CD4-positive, alpha-beta T cell treated with Interleukin-4 for 4 hours (primary cell): ENCODE data around the gene SLC25A21.

Experiments used
- DNase-seq: peaks from one replicate; pipeline ENCODE4 v3.0.0-alpha.2; 2020

Gene SLC25A21

DNA sequence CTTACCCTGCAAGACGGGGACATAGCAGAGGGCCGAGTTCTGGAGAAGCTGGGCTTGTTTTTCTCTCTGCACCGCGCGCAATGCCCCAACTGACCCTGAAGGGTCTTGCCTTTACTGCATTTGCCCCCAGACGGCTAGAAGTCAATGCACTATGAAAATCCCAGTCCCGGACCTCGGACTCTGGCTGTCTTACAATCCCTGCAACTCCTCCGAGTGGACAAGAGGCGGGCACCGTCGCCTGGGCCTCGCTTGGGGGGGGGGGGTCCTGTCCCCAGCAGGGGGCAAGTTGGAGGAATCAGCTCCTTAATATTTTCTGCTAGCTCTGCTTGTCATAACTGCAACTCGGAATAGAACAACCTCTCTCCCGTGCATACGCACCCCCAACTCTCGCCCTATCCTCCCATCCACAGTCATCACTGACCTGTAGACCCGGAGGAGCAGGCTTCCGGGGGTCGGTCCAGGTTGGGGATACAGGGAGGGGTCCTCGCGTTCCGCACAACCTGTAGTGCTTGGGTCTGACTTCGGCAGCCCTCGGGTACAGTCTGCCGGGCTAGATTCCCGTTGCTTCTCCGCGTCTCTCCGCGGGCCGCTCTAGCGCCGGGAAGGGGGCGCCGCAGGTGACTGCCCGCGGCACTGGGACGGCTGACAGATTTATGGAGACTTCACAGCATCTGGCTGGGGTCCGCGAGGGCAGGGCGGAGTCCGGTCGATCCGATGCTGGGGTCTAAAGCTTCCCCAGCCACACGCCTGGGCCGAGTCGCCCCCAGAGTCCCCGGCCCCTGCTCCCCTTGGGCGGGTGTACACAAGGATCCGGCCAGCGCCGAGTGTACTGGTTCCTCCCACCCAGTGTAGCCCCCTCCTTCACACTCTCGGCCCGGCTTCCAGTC, 514.0 kb downstream of the SLC25A21 start:
- no peak for DNase-seq

DNA sequence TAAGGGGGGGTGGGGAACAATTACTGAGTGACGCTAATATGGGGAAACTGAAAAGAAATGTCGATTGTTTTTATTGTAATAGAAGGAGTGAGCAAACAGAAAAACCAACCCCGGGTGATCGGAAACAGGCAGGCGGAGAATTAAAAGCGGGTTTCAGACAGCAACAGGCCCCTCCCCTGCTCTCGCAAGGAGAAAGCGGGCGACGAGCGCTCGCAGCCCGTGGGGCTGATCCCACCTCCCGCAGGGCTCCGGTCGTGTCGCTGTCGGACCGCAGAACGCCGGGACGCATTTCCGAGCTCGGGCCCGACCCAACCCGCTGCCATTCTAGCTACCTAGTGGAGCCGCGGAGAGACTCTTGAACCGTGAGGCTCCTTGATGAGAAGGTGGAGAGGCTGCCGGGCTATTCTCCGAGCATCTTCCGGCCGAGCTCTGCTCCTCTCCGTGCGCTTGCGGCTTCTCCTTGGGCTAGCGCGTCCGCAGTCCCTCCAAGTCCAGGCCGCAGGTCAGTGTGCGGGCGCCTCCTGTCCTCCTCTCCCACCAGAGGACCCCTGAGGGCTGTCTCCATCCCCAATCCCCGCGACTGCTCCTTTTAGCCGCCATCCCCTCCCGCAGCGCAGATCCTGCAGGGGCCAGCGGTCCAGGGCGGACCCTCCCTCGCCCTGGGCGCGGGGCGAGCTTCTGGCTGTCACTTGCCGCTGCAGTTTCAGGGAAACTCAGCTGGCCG, 514.8 kb downstream of the SLC25A21 start:
- no peak for DNase-seq

DNA sequence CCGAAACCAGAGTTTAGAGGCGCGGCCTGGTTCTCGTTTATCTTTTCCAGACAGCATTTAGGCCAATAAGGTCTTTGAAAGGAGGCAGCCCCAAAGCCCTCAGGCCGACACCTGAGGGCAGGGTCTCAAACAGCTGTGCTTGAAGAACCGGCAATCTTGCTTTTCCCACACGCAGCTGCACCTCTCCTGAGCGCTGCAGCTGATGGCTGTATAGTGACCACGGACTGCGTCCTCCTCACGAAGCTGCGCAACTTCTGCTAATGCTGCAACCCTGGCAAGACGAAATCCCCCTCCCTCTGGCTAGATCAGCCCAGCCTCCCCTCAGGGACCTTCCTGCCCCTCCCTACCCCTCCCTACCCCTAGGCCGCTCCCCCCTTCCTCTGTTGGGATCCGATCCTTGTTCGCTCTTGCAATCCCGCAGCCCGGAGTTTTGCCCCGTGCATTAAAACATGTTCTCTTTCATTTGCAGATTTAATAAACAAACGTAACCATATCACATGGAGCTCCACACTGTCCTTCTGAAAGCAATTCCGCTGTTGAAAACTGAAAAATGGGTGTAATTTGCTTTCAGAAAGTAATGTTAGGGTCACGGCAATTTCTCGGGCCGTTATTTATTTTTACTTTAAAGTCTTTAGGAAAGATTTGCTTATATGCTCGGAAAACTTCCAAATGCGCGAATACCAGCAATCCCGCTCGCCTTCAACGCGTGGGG, 515.6 kb downstream of the SLC25A21 start:
- no peak for DNase-seq

DNA sequence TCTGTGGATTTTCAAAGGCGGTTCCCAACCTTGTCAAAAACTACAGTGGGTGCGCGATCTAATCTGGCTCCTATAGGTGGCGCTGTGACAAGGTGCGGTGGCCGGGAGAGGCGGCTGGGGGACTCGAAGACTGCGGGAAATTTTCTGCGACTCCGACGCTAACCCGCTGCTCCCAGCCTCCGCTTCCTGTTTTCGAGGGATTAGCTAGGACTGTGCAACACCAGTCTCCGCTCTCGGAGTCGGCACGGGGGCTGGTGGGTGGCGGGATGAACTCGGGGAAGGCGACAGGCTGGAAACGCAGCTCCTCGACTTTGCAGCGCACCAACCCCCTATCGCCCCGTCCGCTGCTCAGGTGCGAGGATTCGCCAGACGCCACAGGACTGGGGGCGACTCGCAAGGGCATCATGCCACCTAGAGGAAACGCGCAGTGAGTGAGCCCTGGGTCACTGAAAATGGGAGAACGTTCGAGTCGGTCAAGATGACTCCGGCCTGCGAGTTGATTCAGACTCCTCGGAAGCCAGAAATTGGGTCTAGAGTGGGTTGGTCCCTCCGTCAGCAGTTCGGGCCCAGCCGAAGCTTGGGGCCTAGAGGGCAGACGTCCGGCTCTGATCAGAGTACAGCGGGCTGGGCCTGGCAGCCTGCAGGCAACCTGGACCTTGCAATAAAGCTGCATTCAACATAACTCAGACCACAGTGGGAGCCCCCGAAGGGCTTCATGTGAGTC, 516.3 kb downstream of the SLC25A21 start:
- DNase-seq = no peak

DNA sequence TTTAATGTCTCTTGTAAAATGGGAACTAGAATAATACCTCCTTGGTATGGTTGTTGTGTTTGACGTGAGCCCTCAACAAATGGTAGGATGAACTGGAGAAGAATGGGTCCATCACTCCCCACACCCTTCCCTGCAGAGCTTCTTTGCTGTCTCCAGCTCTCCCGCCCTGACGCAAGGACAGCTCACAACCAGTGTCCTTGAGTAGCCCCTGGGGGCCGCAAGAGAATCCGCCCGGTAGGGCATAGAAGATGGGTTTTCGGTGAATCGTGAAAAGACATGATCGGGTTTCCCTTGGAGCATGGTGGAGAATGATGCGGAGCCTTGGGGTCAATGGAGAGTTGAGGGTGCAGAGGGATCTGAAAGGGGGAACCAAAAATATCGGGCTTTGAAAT, 516.8 kb downstream of the SLC25A21 start:
- no peak for DNase-seq

- DNase-seq = no peak
Observed at GRCh38 chr14:36654794-36655381, 517.5 kb downstream of the SLC25A21 start.

- no peak for DNase-seq
Observed at GRCh38 chr14:36653962-36654793, 518.2 kb downstream of the SLC25A21 start.

GRCh38 chr14:36653413-36653812, 519.0 kb downstream of the SLC25A21 start:
- no peak for DNase-seq

DNA sequence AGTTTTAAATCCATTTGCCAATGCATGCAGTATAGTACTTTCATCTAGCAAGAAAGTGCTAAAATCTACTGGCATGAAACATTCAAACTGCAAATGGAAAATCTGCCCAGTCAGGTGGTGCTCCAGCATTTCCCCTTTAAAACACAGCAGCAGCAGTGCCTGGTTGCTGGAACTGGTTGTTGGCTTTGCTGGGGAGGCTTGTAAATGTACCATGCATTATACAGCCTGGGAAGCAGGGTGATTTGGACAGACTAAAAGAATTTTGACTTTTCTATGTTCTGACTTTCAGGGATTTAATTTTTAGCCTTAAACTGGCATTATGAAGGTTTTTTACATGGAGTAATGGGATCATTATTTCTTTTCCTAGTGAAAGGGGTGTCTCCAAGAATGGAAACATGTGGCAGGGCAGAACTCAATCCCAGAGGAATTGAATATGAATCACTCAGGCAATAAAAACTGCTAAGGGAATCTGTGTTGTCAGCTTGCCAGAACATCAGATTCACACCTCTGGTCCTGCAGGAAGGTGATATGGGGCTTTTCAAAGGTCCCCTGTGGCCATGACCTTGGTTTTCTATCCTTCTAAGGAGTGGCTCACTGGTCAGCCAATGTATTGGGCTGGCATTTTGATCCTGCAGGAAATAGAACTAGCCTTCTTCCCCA, 519.7 kb downstream of the SLC25A21 start:
- DNase-seq = no peak

DNA sequence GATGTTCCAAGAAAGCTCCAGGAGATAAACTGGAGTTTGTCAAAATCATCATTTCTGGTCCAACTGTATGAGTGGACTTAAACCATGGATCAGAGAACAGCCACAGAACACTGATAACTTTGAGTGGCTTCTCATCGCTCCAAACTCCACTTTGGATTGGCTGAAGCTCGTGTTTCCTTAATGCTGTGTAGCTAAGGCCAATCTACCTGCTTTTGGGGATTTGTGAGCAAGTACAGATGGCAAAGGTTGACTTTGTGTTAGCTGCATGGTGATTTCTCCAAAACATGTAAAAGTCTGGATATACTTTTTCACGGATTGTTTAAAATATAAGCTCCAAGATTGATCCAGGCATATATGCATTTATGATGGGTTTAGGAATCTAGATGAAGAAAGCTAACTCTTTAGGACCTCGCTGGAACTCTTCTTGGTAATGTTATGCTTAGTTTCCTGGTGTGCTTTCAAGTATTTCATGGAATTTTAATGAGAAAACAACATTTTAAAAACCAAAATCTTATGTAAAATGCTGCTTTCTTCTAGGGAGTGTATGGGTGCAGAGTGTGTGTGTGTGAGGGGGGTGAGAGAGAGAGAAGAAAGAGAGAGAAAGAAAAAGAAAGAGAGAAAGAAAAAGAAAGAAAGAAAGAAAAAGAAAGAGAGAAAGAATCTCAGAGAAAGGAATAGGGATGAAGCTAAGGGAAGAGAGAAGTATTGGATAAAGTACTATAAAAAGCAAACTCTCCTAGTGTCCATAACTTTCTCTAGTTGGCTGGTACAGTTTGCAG, 522.3 kb downstream of the SLC25A21 start:
- no peak for DNase-seq

GRCh38 chr14:36647824-36648753, 524.3 kb downstream of the SLC25A21 start:
- DNase-seq = no peak

GRCh38 chr14:36647417-36647823, 525.0 kb downstream of the SLC25A21 start:
- no peak for DNase-seq

- no peak for DNase-seq
Observed at GRCh38 chr14:36646664-36647416, 525.6 kb downstream of the SLC25A21 start.

- DNase-seq = no peak
Observed at GRCh38 chr14:36633580-36633979, 538.8 kb downstream of the SLC25A21 start.
